OCI-M2 (cell line): ENCODE measurements around the gene MBD3.
"Not testable (repeated sequence)": the region's sequence is repeated elsewhere in the genome, so short reads cannot be mapped to it uniquely, and the experiment has no call there.

Source experiments
- DNase-seq: peaks from one replicate; lab custom pipeline; 2025; ENCODE audit not compliant: unreplicated experiment; lab: John Stamatoyannopoulos, UW

The MBD3 gene

GRCh38 chr19:1549332-1549945 lies 43.2 kb downstream of the MBD3 start:
- DNase-seq, result no peak

- DNase-seq, result no peak
Measured at GRCh38 chr19:1540365-1540925, 52.2 kb downstream of the MBD3 start.

- DNase-seq, result not testable (repeated sequence)
Measured at GRCh38 chr19:1539749-1540148, 52.9 kb downstream of the MBD3 start.

GRCh38 chr19:1538978-1539377 lies 53.7 kb downstream of the MBD3 start:
- no peak for DNase-seq

GRCh38 chr19:1535699-1536098 lies 57.0 kb downstream of the MBD3 start:
- DNase-seq, result not testable (repeated sequence)

- no peak for DNase-seq
Measured at GRCh38 chr19:1534972-1535371, 57.7 kb downstream of the MBD3 start.

GRCh38 chr19:1533510-1534150 lies 59.0 kb downstream of the MBD3 start:
- no peak for DNase-seq

- DNase-seq, result no peak
Measured at GRCh38 chr19:1532003-1532402, 60.7 kb downstream of the MBD3 start.

- no peak for DNase-seq
Measured at GRCh38 chr19:1531587-1531986, 61.1 kb downstream of the MBD3 start.

- DNase-seq, result not testable (repeated sequence)
Measured at GRCh38 chr19:1530856-1531255, 61.8 kb downstream of the MBD3 start.

- DNase-seq, result no peak
Measured at GRCh38 chr19:1529430-1529816, 63.2 kb downstream of the MBD3 start.

GRCh38 chr19:1528596-1529429 lies 63.9 kb downstream of the MBD3 start:
- no peak for DNase-seq

GRCh38 chr19:1527650-1528309 lies 64.9 kb downstream of the MBD3 start:
- no peak for DNase-seq

GRCh38 chr19:1526979-1527649 lies 65.6 kb downstream of the MBD3 start:
- DNase-seq, result no peak

GRCh38 chr19:1526066-1526778 lies 66.4 kb downstream of the MBD3 start:
- no peak for DNase-seq

GRCh38 chr19:1525343-1525742 lies 67.3 kb downstream of the MBD3 start:
- no peak for DNase-seq

- DNase-seq, result no peak
Measured at GRCh38 chr19:1524972-1525325, 67.7 kb downstream of the MBD3 start.

GRCh38 chr19:1524287-1524971 lies 68.2 kb downstream of the MBD3 start:
- no peak for DNase-seq
